Gastroesophageal sphincter (tissue), 3 donors: ENCODE results near the gene NDUFS6.

Experiments used
- CTCF ChIP-seq, 4 experiments: fragments of 200-600 bp in 2 of 4; fragments of 450-650 bp in 2 of 4; sonication (generic) in 1 of 4; IDR thresholded peaks; one replicate each; pipeline ENCODE4 v1.5.1; 2017 to 2019; ENCODE audit warnings: antibody characterized with exemption in 4 of 4, mild to moderate bottlenecking in 2 of 4, moderate library complexity in 2 of 4
- EP300 ChIP-seq: sonication (generic); formaldehyde crosslinking; IDR thresholded peaks from one replicate; pipeline ENCODE4 v1.6.1; 2017; ENCODE audit warnings: antibody characterized with exemption, mild to moderate bottlenecking
- POLR2A ChIP-seq, 2 donors: fragments of 450-650 bp; IDR thresholded peaks; one replicate each; pipeline ENCODE4 v1.6.1; 2017; ENCODE audit warnings: antibody characterized with exemption in 2 of 2, mild to moderate bottlenecking in 2 of 2, moderate library complexity in 1 of 2
- POLR2AphosphoS5 ChIP-seq: sonication (generic); formaldehyde crosslinking; IDR thresholded peaks from one replicate; pipeline ENCODE4 v1.6.1; 2017; ENCODE audit warnings: antibody characterized with exemption

- TF ChIP-seq CTCF (IDR thresholded peaks at IDR 0.05) (no peak), POLR2A (IDR thresholded peaks at IDR 0.05) (no peak), POLR2AphosphoS5 (no peak), EP300 (no peak)
Measured at GRCh38 chr5:1865486-1865885, 64.3 kb downstream of the NDUFS6 start.
